GM18907 (cell line): ENCODE measurements around the gene LRCH1.
"Not testable (repeated sequence)": the region's sequence is repeated elsewhere in the genome, so short reads cannot be mapped to it uniquely, and the experiment has no call there.

ENCODE experiments used
- ATAC-seq: cut with Tn5 transposase; IDR thresholded peaks from one replicate; pipeline ENCODE4 v1.9.1; 2021; ENCODE audit warnings: mild to moderate bottlenecking, moderate library complexity; ENCODE audit not compliant: unreplicated experiment

LRCH1 gene

DNA sequence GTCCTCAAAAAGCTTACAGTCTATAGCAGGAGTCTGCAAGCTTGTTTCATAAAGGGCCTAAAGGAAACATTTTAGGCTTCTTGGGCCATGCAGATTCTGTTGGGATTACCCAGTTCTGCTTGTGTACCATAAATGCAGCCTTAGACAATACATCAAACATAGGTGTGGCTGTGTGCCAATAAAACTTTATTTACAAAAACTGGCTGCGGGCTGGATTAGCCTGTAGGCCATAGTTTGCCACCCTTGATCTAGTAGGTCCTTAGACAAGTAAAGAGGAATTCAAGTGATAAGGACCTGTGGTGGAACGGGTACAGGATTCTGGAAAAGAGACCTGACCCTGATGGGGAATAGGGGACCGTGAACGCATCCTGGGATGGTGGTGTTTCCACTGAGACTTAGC lies 192.1 kb downstream of the LRCH1 start:
- ATAC-seq, result no peak

DNA sequence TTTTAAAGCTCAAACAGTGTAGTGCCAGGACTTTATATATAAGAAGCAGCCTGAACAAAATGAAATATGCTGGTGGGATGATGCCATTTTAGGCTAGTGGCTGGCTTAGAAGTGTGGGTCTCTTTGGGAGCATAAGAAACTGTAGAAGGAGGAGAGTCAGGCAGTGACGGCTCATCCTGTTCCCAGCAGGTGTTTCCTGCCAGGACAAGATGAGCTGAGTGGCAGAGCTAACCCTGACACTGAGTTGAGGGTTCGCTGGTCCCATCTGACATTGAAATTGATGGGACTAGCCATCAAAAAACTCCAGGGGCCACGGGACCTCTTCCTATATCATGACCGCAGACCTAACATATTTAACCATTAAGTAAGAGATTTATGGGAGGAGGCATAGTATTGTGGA lies 192.7 kb downstream of the LRCH1 start:
- no peak for ATAC-seq

DNA sequence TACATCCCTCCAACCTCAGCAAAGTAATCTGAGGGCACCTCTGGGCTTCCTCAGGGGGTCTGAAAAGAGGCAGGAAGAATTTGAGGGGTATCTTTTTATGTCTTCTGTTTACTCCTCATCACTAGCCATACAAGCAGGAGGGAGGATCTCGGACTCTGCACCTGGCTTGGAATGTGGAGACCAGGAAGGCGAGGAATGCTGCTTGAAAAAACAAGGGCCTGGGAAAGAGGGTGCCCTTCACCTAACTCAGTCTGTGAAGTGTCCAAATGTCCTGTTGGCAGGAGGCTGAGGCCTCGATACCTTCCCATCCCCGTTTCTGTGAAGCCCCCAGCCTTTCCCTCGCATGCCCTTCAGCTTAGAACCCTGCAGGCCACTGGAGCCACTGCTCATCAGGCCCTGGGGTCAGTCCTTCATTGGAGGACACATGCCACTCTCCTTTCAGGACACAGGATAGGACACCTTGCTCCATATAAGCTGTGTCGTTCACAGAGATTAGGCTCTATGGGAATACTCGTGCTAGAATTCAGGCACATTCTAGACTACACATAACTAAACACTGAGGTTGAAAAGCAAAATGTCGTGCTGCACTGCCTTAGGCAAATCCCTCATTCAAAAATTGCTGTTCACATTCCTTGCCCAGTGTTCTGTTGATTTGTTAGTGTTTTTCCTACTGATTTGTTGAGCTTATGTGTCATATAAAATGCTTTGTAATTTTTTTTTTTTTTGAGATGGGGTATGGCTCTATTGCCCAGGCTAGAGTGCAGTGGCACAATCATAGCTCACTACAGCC lies 194.3 kb downstream of the LRCH1 start:
- ATAC-seq, result no peak

DNA sequence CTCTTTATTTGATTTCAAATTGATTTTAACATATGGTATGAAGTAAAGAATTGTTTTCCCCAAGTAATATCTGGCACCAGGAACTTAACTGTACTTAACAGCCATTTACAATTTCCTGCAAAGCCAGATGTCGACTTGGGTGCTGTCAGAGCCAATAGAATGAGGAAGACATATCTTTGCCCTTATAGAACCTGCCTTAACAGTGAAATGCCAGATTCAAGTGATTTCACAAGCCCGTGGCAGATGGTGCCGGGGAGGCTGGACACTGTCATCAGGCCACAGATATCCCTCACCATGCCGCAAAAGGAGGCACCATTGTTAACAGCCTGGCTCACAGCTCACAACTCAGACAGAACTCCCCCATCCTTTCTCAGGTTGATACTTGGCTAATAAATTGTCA lies 195.3 kb downstream of the LRCH1 start:
- no peak for ATAC-seq

- no peak for ATAC-seq
These were observed 197.0 kb downstream of the LRCH1 start for GRCh38 chr13:46749951-46750350.

- peak; percentile 84 for ATAC-seq
These were observed 199.1 kb downstream of the LRCH1 start for GRCh38 chr13:46751811-46752635.

GRCh38 chr13:46753137-46753536 lies 200.2 kb downstream of the LRCH1 start:
- ATAC-seq, result no peak

DNA sequence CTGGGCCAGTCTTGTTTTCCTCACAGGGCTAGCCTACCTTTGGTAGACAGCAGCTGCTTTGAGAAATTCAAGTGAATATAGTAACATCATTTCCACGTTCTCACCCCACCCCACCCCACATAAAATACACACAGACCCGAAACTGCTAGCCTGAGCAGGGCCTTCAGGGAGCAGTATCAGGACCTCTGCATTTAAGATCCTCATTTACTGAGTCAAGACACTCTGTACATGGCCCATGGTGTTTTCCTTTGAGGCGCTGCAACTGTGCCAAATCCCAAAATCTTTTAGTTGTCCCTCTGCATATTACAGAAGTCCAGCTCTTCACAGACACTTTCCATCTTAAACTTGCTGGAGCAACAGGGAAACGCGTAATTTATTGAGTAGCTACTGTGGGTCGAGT lies 200.9 kb downstream of the LRCH1 start:
- ATAC-seq, result no peak

GRCh38 chr13:46754812-46755211 lies 201.8 kb downstream of the LRCH1 start:
- no peak for ATAC-seq

DNA sequence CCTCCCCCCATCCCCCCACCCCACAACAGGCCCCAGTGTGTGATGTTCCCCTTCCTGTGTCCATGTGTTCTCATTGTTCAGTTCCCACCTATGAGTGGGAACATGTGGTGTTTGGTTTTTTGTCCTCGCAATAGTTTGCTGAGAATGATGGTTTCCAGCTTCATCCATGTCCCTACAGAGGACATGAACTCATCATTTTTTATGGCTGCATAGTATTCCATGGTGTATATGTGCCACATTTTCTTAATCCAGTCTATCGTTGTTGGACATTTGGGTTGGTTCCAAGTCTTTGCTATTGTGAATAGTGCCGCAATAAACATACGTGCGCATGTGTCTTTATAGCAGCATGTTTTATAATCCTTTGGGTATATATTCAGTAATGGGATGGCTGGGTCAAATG lies 202.5 kb downstream of the LRCH1 start:
- not testable (repeated sequence) for ATAC-seq

GRCh38 chr13:46756977-46757376 lies 204.0 kb downstream of the LRCH1 start:
- ATAC-seq, result no peak

DNA sequence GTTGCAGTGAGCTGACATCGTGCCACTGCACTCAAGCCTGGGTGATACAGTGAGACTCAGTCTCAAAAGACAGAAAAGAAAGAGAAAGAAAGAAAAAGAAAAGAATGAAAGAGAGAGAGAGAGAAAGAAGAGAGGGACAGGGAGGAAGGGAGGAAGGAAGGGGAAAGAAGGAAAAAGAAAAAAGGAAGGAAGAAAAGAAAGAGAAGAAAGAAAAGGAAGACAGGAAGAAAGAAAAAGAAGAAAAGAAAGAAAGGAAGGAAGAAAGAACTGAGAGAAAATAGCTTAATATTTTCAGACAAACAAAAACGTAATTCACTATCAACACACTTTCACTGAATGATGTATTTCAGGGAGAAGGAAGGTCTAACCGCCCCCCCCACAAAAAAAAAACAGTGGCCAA lies 204.7 kb downstream of the LRCH1 start:
- ATAC-seq, result no peak

DNA sequence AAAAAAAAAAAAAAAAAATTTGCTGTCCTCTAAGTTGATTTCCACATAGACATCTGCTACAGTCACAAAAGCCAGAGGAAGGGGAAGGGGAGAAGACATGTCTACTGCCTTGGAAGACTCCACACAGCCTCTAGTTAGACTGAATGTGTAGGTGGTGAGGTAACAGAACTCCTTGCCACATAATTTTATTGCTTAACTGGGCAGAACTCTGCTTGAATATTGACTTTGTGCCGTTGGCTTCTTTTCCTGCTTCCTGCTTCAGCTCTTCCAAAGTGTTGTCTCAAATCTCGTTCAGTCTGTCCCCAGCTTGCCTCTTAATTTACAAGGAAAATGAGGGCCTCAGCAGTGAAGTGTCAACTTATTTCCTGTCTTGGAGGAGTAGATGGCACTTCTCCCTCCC lies 206.9 kb downstream of the LRCH1 start:
- no peak for ATAC-seq

DNA sequence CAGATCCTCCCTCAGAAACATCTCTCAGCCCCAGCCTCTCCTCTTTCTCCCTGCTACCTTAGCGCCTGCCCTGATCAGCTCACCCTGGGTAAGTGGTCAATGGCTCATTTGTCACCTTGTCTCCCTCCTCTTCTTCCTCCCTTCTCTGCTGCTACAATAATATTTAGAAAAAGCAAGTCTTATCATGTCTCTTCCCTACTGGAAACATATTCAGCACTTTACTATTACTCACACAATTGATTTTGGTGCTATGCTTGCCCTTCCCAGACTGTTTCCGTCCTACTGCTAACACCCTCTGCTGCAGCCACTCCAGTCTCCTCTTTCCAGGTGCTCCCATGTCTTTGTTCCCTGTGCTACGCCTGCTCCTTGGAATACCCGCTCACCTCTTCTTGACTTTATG lies 208.2 kb downstream of the LRCH1 start:
- no peak for ATAC-seq

DNA sequence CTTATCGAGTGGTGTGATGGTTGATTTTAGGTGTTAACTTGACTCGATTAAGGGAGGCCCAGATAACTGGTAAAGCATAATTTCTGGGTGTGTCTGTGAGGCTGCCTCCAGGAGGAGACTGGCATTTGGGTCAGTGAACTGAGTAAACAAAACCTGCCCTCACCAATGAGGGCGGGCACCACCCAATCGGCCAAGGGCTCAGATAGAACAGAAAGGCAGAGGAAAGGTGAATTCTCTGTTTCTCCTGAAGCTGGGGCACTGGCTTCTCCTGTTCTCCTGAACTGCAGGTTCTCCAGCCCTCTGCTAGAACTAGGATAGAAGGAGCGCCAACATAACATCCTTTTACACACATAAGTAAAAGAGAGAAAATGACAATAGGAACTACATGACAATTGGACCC lies 208.9 kb downstream of the LRCH1 start:
- ATAC-seq, result no peak

DNA sequence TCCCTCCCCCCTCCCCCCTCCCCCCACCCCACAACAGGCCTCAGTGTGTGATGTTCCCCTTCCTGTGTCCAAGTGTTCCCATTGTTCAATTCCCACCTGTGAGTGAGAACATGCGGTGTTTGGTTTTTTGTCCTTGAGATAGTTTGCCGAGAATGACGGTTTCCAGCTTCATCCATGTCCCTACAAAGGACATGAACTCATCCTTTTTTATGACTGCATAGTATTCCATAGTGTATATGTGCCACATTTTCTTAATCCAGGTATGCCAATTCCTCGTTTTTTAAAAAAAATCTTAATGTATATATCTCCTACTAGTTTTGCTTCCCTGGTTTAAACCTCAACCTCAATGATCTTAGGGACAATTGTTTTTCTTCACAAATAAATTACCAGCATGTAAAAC lies 217.0 kb downstream of the LRCH1 start:
- not testable (repeated sequence) for ATAC-seq

DNA sequence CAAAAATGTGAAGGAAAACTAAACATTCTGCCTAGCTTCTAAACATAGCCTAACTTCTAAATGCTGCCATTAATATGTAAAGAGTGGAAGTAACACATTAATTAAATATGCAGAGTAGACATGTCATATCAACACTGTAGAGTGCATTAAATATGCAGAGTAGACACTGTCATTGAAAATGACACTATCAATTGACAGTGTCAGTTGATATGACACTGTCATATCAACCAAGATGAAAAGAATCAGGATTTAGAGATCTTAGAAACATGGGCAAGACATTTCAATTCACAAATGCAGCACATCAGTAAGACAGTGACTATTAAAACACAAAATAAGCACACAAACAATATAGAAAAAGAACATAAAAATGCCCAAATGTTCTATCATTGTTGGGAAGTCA lies 218.7 kb downstream of the LRCH1 start:
- no peak for ATAC-seq

GRCh38 chr13:46773541-46773940 lies 220.6 kb downstream of the LRCH1 start:
- no peak for ATAC-seq

DNA sequence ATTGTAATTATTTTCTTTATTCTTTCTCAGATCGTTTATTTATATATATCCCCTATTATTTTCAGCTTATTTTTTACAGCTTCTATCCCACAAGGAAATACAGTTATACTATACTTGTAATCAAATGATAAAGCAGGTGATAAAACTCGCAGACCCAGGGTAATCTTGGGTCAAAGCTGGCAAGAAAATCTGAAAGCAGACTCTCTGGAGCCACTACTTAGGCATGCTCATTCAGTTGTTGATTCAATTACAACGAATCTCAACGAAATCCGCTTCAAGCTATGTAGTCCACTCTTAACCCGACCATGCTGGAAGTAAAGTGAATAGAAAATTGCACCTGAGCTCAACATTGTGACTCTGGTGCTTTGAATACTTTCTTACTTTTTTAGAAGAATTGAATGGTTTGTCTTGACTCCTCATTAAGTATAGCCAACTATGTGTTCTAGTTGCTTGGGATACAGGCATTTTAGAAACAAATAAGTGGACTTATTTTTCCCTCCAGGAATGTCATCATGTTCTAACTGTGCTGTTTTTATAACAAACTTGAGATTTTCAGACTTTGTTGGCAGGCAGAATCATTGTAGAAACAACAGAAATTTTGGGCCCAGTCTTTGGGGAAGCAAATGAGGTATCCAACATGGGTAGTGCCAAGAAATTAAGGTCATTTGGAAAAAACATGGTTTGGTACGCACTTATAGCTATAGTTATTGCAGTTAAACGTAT lies 222.6 kb downstream of the LRCH1 start:
- no peak for ATAC-seq

- no peak for ATAC-seq
These were observed 225.1 kb downstream of the LRCH1 start for GRCh38 chr13:46778095-46778494.

- no peak for ATAC-seq
These were observed 225.9 kb downstream of the LRCH1 start for GRCh38 chr13:46778890-46779289.

GRCh38 chr13:46782066-46782465 lies 229.1 kb downstream of the LRCH1 start:
- ATAC-seq, result no peak
